Loucy (cell line): Measurements from ENCODE around the gene TMEM132A.

Experiments
- H2AFZ ChIP-seq: fragments of 200-600 bp; sonication (generic); 2 replicates; pipeline ENCODE4 v1.6.0; 2016; ENCODE audit warnings: antibody characterized with exemption, mild to moderate bottlenecking, low read length, moderate library complexity
- H3F3A ChIP-seq: fragments of 200-600 bp; 2 replicates; pipeline ENCODE4 v1.6.0; 2016; ENCODE audit warnings: antibody characterized with exemption, low read depth, mild to moderate bottlenecking
- H3K27me3 ChIP-seq: fragments of 200-600 bp; sonication (generic); 2 replicates; pipeline ENCODE4 v1.6.1; 2014; ENCODE audit warnings: low read length, mild to moderate bottlenecking; ENCODE audit not compliant: insufficient read depth, poor library complexity, severe bottlenecking
- H3K36me3 ChIP-seq: fragments of 200-600 bp; sonication (generic); 2 replicates; pipeline ENCODE4 v1.6.1; 2016; ENCODE audit warnings: low read length; ENCODE audit not compliant: insufficient read depth
- H3K4me1 ChIP-seq: fragments of 200-600 bp; sonication (generic); 2 replicates; pipeline ENCODE4 v1.5.1; 2014; ENCODE audit warnings: low read length, mild to moderate bottlenecking; ENCODE audit not compliant: insufficient read depth, poor library complexity, severe bottlenecking
- H3K4me2 ChIP-seq: fragments of 200-600 bp; sonication (generic); 2 replicates; pipeline ENCODE4 v1.6.0; 2014; ENCODE audit warnings: antibody characterized with exemption, low read length, low read depth, mild to moderate bottlenecking; ENCODE audit not compliant: poor library complexity, severe bottlenecking
- H3K4me3 ChIP-seq: fragments of 200-600 bp; sonication (generic); 2 replicates; pipeline ENCODE4 v1.5.1; 2014; ENCODE audit warnings: low read length, mild to moderate bottlenecking, mixed read lengths; ENCODE audit not compliant: poor library complexity, severe bottlenecking
- H3K79me2 ChIP-seq: fragments of 200-600 bp; sonication (generic); 2 replicates; pipeline ENCODE4 v1.6.1; 2014; ENCODE audit warnings: low read length; ENCODE audit not compliant: insufficient read depth
- H3K9ac ChIP-seq: fragments of 200-600 bp; sonication (generic); 2 replicates; pipeline ENCODE4 v1.6.0; 2014; ENCODE audit warnings: mild to moderate bottlenecking, low read depth, low read length, moderate library complexity; ENCODE audit not compliant: poor library complexity, severe bottlenecking
- H3K9me2 ChIP-seq: fragments of 200-600 bp; sonication (generic); replicated peaks from 2 replicates; pipeline ENCODE4 v1.6.1; 2016; ENCODE audit warnings: low read depth, low read length, mixed read lengths
- H3K9me3 ChIP-seq: fragments of 200-600 bp; sonication (generic); 2 replicates; pipeline ENCODE4 v1.6.1; 2014; ENCODE audit warnings: mild to moderate bottlenecking, antibody characterized with exemption, low read length, low read depth; ENCODE audit not compliant: insufficient read depth
- H4K20me1 ChIP-seq: fragments of 200-600 bp; sonication (generic); 2 replicates; pipeline ENCODE4 v1.6.0; 2014; ENCODE audit warnings: antibody characterized with exemption, low read length, mild to moderate bottlenecking; ENCODE audit not compliant: insufficient read depth, poor library complexity, severe bottlenecking
- CTCF ChIP-seq: fragments of 200-600 bp; sonication (generic); conservative IDR thresholded peaks from 2 replicates; pipeline ENCODE4 v1.5.1; 2014; ENCODE audit warnings: mild to moderate bottlenecking, antibody characterized with exemption, low read length
- EZH2phosphoT487 ChIP-seq: fragments of 200-600 bp; IDR thresholded peaks from 2 replicates; pipeline ENCODE4 v1.6.1; 2018; ENCODE audit warnings: antibody characterized with exemption, mild to moderate bottlenecking, moderate library complexity, borderline replicate concordance

TMEM132A gene

DNA sequence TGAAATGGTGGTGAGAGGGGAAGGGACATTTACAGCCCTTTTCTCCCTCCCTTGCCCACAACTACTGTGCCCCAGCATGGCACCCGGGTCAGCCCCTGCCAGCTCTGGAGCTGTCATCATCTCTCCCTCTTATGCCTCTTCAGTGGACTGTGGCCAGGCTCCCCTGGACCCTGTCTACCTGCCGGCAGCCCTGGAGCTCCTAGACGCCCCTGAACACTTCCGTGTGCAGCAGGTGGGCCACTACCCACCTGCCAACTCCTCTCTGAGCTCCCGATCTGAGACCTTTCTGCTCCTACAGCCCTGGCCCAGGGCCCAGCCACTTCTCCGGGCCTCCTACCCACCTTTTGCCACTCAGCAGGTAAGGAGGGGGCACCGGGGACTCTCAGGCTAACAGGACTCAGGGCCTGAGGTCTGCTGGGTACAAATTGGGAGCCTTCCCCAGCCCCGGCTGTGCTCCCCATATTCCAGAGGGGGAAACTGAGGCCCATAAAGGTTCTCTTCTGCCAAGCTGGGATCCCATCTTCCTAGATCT, 2.9 kb downstream of the TMEM132A start:
- Histone ChIP-seq H4K20me1 (no peaks in the 10 kb centered on the region), H3K36me3 (peaks cover 11% of the 10 kb centered on the region; the same call in 1 of the 2 replicates), H3K79me2 (no peaks in the 10 kb centered on the region), H3F3A (no peaks in the 10 kb centered on the region), H3K4me3 (no peak overlapping the region), H3K9ac (no peak overlapping the region), H2AFZ (no peak overlapping the region), H3K4me2 (no peak overlapping the region), H3K4me1 (peaks cover 18% of the 10 kb centered on the region), H3K9me3 (no peaks in the 10 kb centered on the region), H3K27me3 (no peaks in the 10 kb centered on the region), H3K9me2 (no peaks in the 10 kb centered on the region)
- TF ChIP-seq EZH2phosphoT487 (no peak), CTCF (no peak)

GRCh38 chr11:60927600-60927999, 3.3 kb downstream of the TMEM132A start:
- H3K9me3 ChIP-seq: no peaks in the 10 kb centered on the region

GRCh38 chr11:60928563-60929001, 4.3 kb downstream of the TMEM132A start:
- Histone ChIP-seq H3K9me2 (no peaks in the 10 kb centered on the region), H4K20me1 (no peaks in the 10 kb centered on the region), H3K27me3 (no peaks in the 10 kb centered on the region), H3K9ac (no peak overlapping the region), H3K36me3 (no peaks in the 10 kb centered on the region), H3K4me1 (peaks cover 15% of the 10 kb centered on the region), H3K79me2 (no peaks in the 10 kb centered on the region), H3K4me2 (no peak overlapping the region), H3K9me3 (no peaks in the 10 kb centered on the region), H3K4me3 (no peak overlapping the region), H2AFZ (no peak overlapping the region), H3F3A (no peaks in the 10 kb centered on the region)
- TF ChIP-seq CTCF (no peak), EZH2phosphoT487 (no peak)

More at GRCh38 chr11:60927600-60927999, 3.3 kb downstream of the TMEM132A start:
- H2AFZ ChIP-seq: no peak overlapping the region
- peaks cover 7% of the 10 kb centered on the region; the same call in 1 of the 2 replicates for H3K36me3 ChIP-seq
- no peak overlapping the region for H3K4me2 ChIP-seq
- peaks cover 18% of the 10 kb centered on the region for H3K4me1 ChIP-seq
- H3K79me2 ChIP-seq: no peaks in the 10 kb centered on the region
- no peaks in the 10 kb centered on the region for H3K27me3 ChIP-seq
- H3K9ac ChIP-seq: no peak overlapping the region
- TF ChIP-seq EZH2phosphoT487 (no peak), CTCF (no peak)
- H3K4me3 ChIP-seq: no peak overlapping the region
- H4K20me1 ChIP-seq: no peaks in the 10 kb centered on the region
- H3K9me2 ChIP-seq: no peaks in the 10 kb centered on the region
- H3F3A ChIP-seq: no peaks in the 10 kb centered on the region
